GM12878 (cell line): ENCODE results near the gene CASR. TPM values are rescaled to one million over a fixed set of nuclear protein-coding genes. Genes with fewer than 3 reads are reported as not detected.

ENCODE experiments used
- ATAC-seq: fragments of 200-7000 bp; cut with Tn5 transposase; 3 replicates; pipeline ENCODE4 v1.9.1; 2020; ENCODE audit warnings: mild to moderate bottlenecking, moderate library complexity
- BruUV-seq: library from RNA; stranded (reverse); fragments of 400-500 nt; replicated peaks from 2 replicates; lab custom pipeline; 2021; lab: Mats Ljungman, UMichigan
- CTCF ChIA-PET: fragments of 300-600 bp; sonication (Branson Sonifier 250); formaldehyde crosslinking; extraction: SDS; loops from one replicate; lab custom pipeline; 2021; ENCODE audit warnings: inconsistent platforms; lab: Yijun Ruan, JAX
- POLR2A ChIA-PET: fragments of 350-600 bp; formaldehyde crosslinking; extraction: SDS; loops from one replicate; lab custom pipeline; 2021; ENCODE audit warnings: inconsistent platforms; lab: Charles Lee
- RAD21 ChIA-PET: fragments of 300-600 bp; sonication (Branson Sonifier 250); formaldehyde crosslinking; loops from one replicate; lab custom pipeline; 2023; ENCODE audit warnings: antibody characterized with exemption; ENCODE audit not compliant: unreplicated experiment; lab: Charles Lee
- SMC1A ChIA-PET: fragments of 300-600 bp; sonication (Branson Sonifier 250); formaldehyde crosslinking; loops from one replicate; lab custom pipeline; 2023; ENCODE audit not compliant: unreplicated experiment, uncharacterized antibody; lab: Charles Lee
- DNase-seq: peaks from one replicate; pipeline ENCODE4 v3.0.0-alpha.2; 2011; ENCODE audit warnings: low read depth, low spot score
- FAIRE-seq: peaks from 3 replicates; lab custom pipeline; 2011; peaks lifted over from hg19 to GRCh38; lab: Jason Lieb, UNC
- H2AFZ ChIP-seq: 2 replicates; pipeline ENCODE4 v1.6.0; 2011; ENCODE audit warnings: low read depth, low read length, control low read depth; ENCODE audit not compliant: control insufficient read depth
- H3K27ac ChIP-seq: 2 replicates; pipeline ENCODE4 v1.5.1; 2011; ENCODE audit warnings: control low read depth; ENCODE audit not compliant: control insufficient read depth, insufficient read depth
- H3K27me3 ChIP-seq, 2 experiments: replicated peaks in 1 of 2; 2 replicates each; pipeline versions ENCODE4 v1.6.0 to v1.6.1; 2011; ENCODE audit warnings: low read length in 1 of 2; ENCODE audit not compliant: control insufficient read depth in 2 of 2, insufficient read depth in 2 of 2
- H3K36me3 ChIP-seq, 2 experiments: 2 replicates each; pipeline ENCODE4 v1.5.1; 2011; ENCODE audit warnings: low read length in 1 of 2; ENCODE audit not compliant: control insufficient read depth in 2 of 2, insufficient read depth in 2 of 2
- H3K4me1 ChIP-seq: 2 replicates; pipeline ENCODE4 v1.6.1; 2011; ENCODE audit warnings: mild to moderate bottlenecking, low read length, moderate library complexity, mixed read lengths; ENCODE audit not compliant: control insufficient read depth, insufficient read depth
- H3K4me2 ChIP-seq: 2 replicates; pipeline ENCODE4 v1.6.0; 2011; ENCODE audit warnings: control low read depth; ENCODE audit not compliant: control insufficient read depth, insufficient read depth
- H3K4me3 ChIP-seq: fragments of 200-600 bp; sonication (generic); 2 replicates; pipeline ENCODE4 v1.5.1; 2016
- H3K79me2 ChIP-seq: 2 replicates; pipeline ENCODE4 v1.6.0; 2011; ENCODE audit warnings: low read length; ENCODE audit not compliant: control insufficient read depth, insufficient read depth
- H3K9ac ChIP-seq: 2 replicates; pipeline ENCODE4 v1.8.0; 2011; ENCODE audit warnings: low read length, control low read depth, mixed read lengths; ENCODE audit not compliant: control insufficient read depth, insufficient read depth
- H3K9me3 ChIP-seq: replicated peaks from 3 replicates; pipeline ENCODE4 v1.5.1; 2011; ENCODE audit warnings: mild to moderate bottlenecking, low read length; ENCODE audit not compliant: control insufficient read depth, insufficient read depth
- H4K20me1 ChIP-seq: 2 replicates; pipeline ENCODE4 v1.6.0; 2011; ENCODE audit not compliant: control insufficient read depth, insufficient read depth
- CTCF ChIP-seq, 3 experiments: IDR thresholded peaks in 2 of 3; conservative IDR thresholded peaks in 1 of 3; 2 replicates each; pipeline ENCODE4 v1.5.1; 2011; ENCODE audit warnings: low read depth in 3 of 3, low read length in 3 of 3, mild to moderate bottlenecking in 3 of 3, control low read depth in 2 of 3, moderate library complexity in 2 of 3, inconsistent platforms in 1 of 3, mixed read lengths in 1 of 3; ENCODE audit not compliant: control insufficient read depth in 2 of 3, insufficient read depth in 1 of 3; ENCODE audit errors: extremely low read depth in 1 of 3
- EGR1 ChIP-seq, 2 experiments: IDR thresholded peaks; 1 replicate in 1 of 2; 2 replicates in 1 of 2; pipeline ENCODE4 v1.6.1; 2011 to 2012; ENCODE audit warnings: low read depth in 2 of 2, low read length in 2 of 2, borderline replicate concordance in 1 of 2, mild to moderate bottlenecking in 1 of 2, moderate library complexity in 1 of 2
- NR2C1 ChIP-seq: fragments of 450-650 bp; IDR thresholded peaks from 2 replicates; pipeline ENCODE4 v1.6.1; 2017; ENCODE audit warnings: antibody characterized with exemption, mild to moderate bottlenecking, moderate library complexity
- PKNOX1 ChIP-seq: fragments of 450-650 bp; IDR thresholded peaks from 2 replicates; pipeline ENCODE4 v1.6.1; 2016; ENCODE audit warnings: mild to moderate bottlenecking
- ZNF24 ChIP-seq: fragments of 450-650 bp; IDR thresholded peaks from 2 replicates; pipeline ENCODE4 v1.6.1; 2017; ENCODE audit warnings: antibody characterized with exemption, mild to moderate bottlenecking
- ZNF384 ChIP-seq: IDR thresholded peaks from 2 replicates; pipeline ENCODE4 v1.6.1; 2012; ENCODE audit warnings: low read depth, mild to moderate bottlenecking, low read length, improper control_type of control experiment, borderline replicate concordance
- ZZZ3 ChIP-seq: IDR thresholded peaks from 2 replicates; pipeline ENCODE4 v1.6.1; 2011; ENCODE audit warnings: low read depth; ENCODE audit not compliant: control insufficient read depth, insufficient read length
- WGBS: methylation state at CpG from one replicate; pipeline ENCODE4 v1.1.6; 2016; ENCODE audit warnings: low lambda C conversion rate; ENCODE audit not compliant: insufficient replicate concordance, insufficient coverage; ENCODE audit errors: missing lambda C conversion rate; 5-methylcytosine and 5-hydroxymethylcytosine counted together
- in situ Hi-C: fragments of 300-500 bp; cut with MboI; formaldehyde crosslinking; loops from 9 replicates; pipeline ENCODE4 v1.14.3; 2018; ENCODE audit warnings: mixed read lengths
- intact Hi-C: fragments of 100-400 bp; cut with micrococcal nuclease; formaldehyde crosslinking; loops from one replicate; pipeline ENCODE4 v1.14.2; 2022; ENCODE audit not compliant: unreplicated experiment
- polyA plus RNA-seq, 11 experiments: library from polyadenylated mRNA; depleted of rRNA in 4 of 11; unstranded in 6 of 11; stranded (reverse) in 5 of 11; fragments of >200 nt; fragmentation: Nextera tagmentation in 4 of 11; fragmentation: Illumina TruSeq in 1 of 11; extraction: Ambion mirVana in 4 of 11; extraction: Trizol in 1 of 11; gene quantifications; 1 replicate in 1 of 11; 2 replicates in 10 of 11; pipeline versions ENCODE4 v1.2.1 to v1.2.3, GENCODE V29; 2011 to 2016; ENCODE audit warnings: inconsistent platforms in 2 of 11, missing spikeins in 2 of 11, low read depth in 1 of 11
- total RNA-seq, 4 experiments: library from RNA; depleted of rRNA in 3 of 4; stranded (reverse); fragments of >200 nt in 3 of 4; fragmentation: Illumina TruSeq in 1 of 4; extraction: Trizol in 1 of 4; gene quantifications; 2 replicates each; pipeline versions ENCODE4 v1.2.1 to v1.2.3, GENCODE V29; 2013 to 2021

The CASR gene
- total and polyA plus RNA-seq, 10 of the 15 experiments (the other 5 are each of a cell fraction or from before 2014, with no cell fraction given), result 0.04 to 0.37 (median 0.11) TPM

DNA sequence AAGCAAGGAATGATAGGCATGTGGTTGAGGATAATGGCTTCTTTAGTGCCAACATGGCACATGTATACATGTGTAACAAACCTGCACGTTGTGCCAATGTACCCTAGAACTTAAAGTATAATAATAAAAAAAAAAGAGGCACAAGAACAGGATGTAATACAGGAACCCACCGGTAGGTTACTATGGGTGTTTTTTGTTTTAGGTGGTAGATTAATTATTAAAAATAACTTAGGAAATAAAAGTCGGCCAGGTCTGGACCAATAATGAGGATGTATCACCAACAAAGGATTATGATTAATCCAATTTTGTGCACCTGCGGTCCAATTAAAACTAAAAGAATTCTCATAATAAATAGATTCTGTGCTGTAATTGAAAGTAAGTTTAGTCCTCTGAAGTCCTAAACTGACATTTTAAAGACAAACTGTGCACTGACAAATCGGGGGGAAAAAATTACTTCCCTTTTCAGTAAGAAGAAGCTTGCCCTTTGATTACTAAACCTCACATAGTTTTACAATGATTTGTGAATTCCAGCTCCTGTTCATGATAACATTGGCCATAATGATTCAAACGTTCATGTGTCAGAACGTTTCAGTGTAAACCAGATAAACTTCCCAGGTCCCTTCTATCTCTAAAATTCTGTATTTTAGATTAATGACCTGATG lies 62.2 kb downstream of the CASR start:
- intact Hi-C loops, result no loop called here
- FAIRE-seq (no peak), ATAC-seq (peak; percentile 51), DNase-seq (no peak)
- 0% methylated on average over 7 of the region's 7 CpGs for WGBS
- CTCF ChIA-PET, result interaction anchor here (0.9 to 6.3 kb wide), 12 partner anchors 10 to 150 kb away, joined by 3 to 62 read pairs (median 4); no protein-coding TSS in a partner anchor
- H2AFZ ChIP-seq, result peak overlapping the region; percentile 91
- peak overlapping the region; percentile 61 for H3K9ac ChIP-seq
- no peaks in the 10 kb centered on the region for H3K9me3 ChIP-seq
- H3K27me3 ChIP-seq, result no peaks in the 10 kb centered on the region
- in situ Hi-C loops, result no loop called here
- TF ChIP-seq ZZZ3 (no peak), PKNOX1 (no peak), CTCF (IDR thresholded peaks at IDR 0.05 in 2 of 3, conservative IDR thresholded peaks at IDR 0.05 in 1 of 3; ENCODE audit: control insufficient read depth in 2 of 3, extremely low read depth in 1 of 3, insufficient read depth in 1 of 3, low read depth in 3 of 3, low read length in 3 of 3) (peak in 2 of 3 experiments; percentile 23 to 28; a peak in 2 of 6 replicates), ZNF384 (peak; percentile 50), ZNF24 (peak; percentile 70), EGR1 (IDR thresholded peaks at IDR 0.05; ENCODE audit: borderline replicate concordance in 1 of 2, low read depth in 2 of 2, low read length in 2 of 2) (no peak), NR2C1 (no peak)
- H4K20me1 ChIP-seq, result no peaks in the 10 kb centered on the region
- H3K4me2 ChIP-seq, result peak overlapping the region; percentile 56
- POLR2A ChIA-PET, result interaction anchor here (0.6 to 1.6 kb wide), 6 partner anchors 8 to 645 kb away, joined by 3 to 9 read pairs (median 6); no protein-coding TSS in a partner anchor
- SMC1A ChIA-PET, result interaction anchor here (0.8 to 15.2 kb wide), 18 partner anchors 10 to 699 kb away, joined by 3 to 262 read pairs (median 4); partner anchors contain the start of gene FAM162A
- H3K79me2 ChIP-seq, result no peaks in the 10 kb centered on the region
- RAD21 ChIA-PET, result interaction anchor here (0.6 to 15.8 kb wide), 11 partner anchors 8 to 699 kb away, joined by 3 to 441 read pairs (median 4); no protein-coding TSS in a partner anchor
- H3K27ac ChIP-seq, result peak overlapping the region; percentile 63
- H3K4me1 ChIP-seq, result peaks cover 14% of the 10 kb centered on the region
- no peaks in the 10 kb centered on the region for H3K36me3 ChIP-seq
- BruUV-seq, result no TSS peak
- peak overlapping the region; percentile 66 for H3K4me3 ChIP-seq
